A549 treated with Mapracorat at 1 μM for 4 hours (cell line): Measurements from ENCODE around the gene AVEN. TPM values are rescaled to one million over a fixed set of nuclear protein-coding genes. Genes with fewer than 3 reads are reported as not detected.

Experiments used
- total RNA-seq: library from RNA; stranded (reverse); fragments of 200-300 nt; extraction: Qiagen RNA extraction; gene quantifications from 5 replicates; pipeline ENCODE4 v1.2.3, GENCODE V29; 2022

The AVEN gene, protein sequence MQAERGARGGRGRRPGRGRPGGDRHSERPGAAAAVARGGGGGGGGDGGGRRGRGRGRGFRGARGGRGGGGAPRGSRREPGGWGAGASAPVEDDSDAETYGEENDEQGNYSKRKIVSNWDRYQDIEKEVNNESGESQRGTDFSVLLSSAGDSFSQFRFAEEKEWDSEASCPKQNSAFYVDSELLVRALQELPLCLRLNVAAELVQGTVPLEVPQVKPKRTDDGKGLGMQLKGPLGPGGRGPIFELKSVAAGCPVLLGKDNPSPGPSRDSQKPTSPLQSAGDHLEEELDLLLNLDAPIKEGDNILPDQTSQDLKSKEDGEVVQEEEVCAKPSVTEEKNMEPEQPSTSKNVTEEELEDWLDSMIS
- total RNA-seq, result 21.0 to 23.8 TPM (median 23.5 TPM) in 5 replicates

GRCh38 chr15:34038871-34039789, at the start of gene AVEN:
AVEN (minus strand) TSS chr15:34039204; CDS start chr15:34039046, 158 bp downstream.

GRCh38 chr15:33968224-33968623, 70.8 kb downstream of the AVEN start, which contains the start of gene CHRM5:
CHRM5 (plus strand) TSS chr15:33968497; CDS start chr15:34062718, 94,221 bp downstream.

Other genes with a start within 250 kb of the AVEN start
- 0.03 to 0.04 TPM in 2 of 5 replicates, not detected in the others for gene CHRM5, start 70.7 kb downstream of the AVEN start, total RNA-seq
- gene EMC7, start 62.7 kb upstream of the AVEN start, total RNA-seq, result 136 to 143 TPM (median 139 TPM) in 5 replicates
- 1.2 to 1.9 TPM (median 1.6 TPM) in 5 replicates for gene PGBD4, start 62.9 kb upstream of the AVEN start, total RNA-seq
- 24.0 to 33.2 TPM (median 31.4 TPM) in 5 replicates for gene KATNBL1, start 170.9 kb upstream of the AVEN start, total RNA-seq
- gene EMC4, start 185.8 kb upstream of the AVEN start, total RNA-seq, result 192 to 195 TPM (median 193 TPM) in 5 replicates